Brain microvascular endothelial cell (primary cell): ENCODE results near the gene CLTC.

ENCODE experiments used
- DNase-seq: peaks from one replicate; pipeline ENCODE4 v3.0.0-alpha.2; 2020
- H3K27ac ChIP-seq: fragments of 250-450 bp; sonication (Bioruptor Pico); 2 replicates; pipeline ENCODE4 v1.5.1; 2020; ENCODE audit warnings: mild to moderate bottlenecking, moderate library complexity
- H3K27me3 ChIP-seq: fragments of 250-450 bp; sonication (Bioruptor Pico); replicated peaks from 2 replicates; pipeline ENCODE4 v1.5.1; 2020; ENCODE audit warnings: mild to moderate bottlenecking
- H3K36me3 ChIP-seq: fragments of 250-450 bp; sonication (Bioruptor Pico); replicated peaks from 2 replicates; pipeline ENCODE4 v1.5.1; 2020; ENCODE audit warnings: mild to moderate bottlenecking
- H3K4me3 ChIP-seq: 2 replicates; pipeline ENCODE4 v1.5.1; 2011; ENCODE audit warnings: low read depth, mild to moderate bottlenecking, control low read depth, low read length, moderate library complexity
- CTCF ChIP-seq: IDR thresholded peaks from 2 replicates; pipeline ENCODE4 v1.5.1; 2011; ENCODE audit warnings: low read depth, mild to moderate bottlenecking, moderate library complexity, low read length, control low read depth, inconsistent platforms; ENCODE audit errors: missing control alignments
- in situ Hi-C: cut with HindIII; loops from 2 replicates; pipeline ENCODE4 v1.10.0; 2017; ENCODE audit warnings: low sequenced_read_pairs, low pct_ligation_motif_present

CLTC gene

GRCh38 chr17:59637611-59638310, 18.1 kb downstream of the CLTC start:
- DNase-seq: no peak
- no peaks in the 10 kb centered on the region for H3K27me3 ChIP-seq
- H3K27ac ChIP-seq: no peak overlapping the region
- H3K36me3 ChIP-seq: no peaks in the 10 kb centered on the region
- no peak for TF ChIP-seq CTCF
- no peak overlapping the region for H3K4me3 ChIP-seq
- in situ Hi-C loops: no loop called here

GRCh38 chr17:59638553-59638952, 18.9 kb downstream of the CLTC start:
- Histone ChIP-seq H3K36me3 (no peaks in the 10 kb centered on the region), H3K4me3 (no peak overlapping the region), H3K27ac (no peak overlapping the region), H3K27me3 (no peaks in the 10 kb centered on the region)
- TF ChIP-seq CTCF: no peak
- in situ Hi-C loops: no loop called here
- no peak for DNase-seq

- no peak for DNase-seq
- Histone ChIP-seq H3K27ac (no peak overlapping the region), H3K36me3 (peaks cover 9% of the 10 kb centered on the region), H3K27me3 (no peaks in the 10 kb centered on the region), H3K4me3 (no peak overlapping the region)
- no peak for TF ChIP-seq CTCF
- in situ Hi-C loops: no loop called here
Observed at GRCh38 chr17:59641799-59642484, 22.2 kb downstream of the CLTC start.

GRCh38 chr17:59642565-59642964, 22.9 kb downstream of the CLTC start:
- TF ChIP-seq CTCF: no peak

GRCh38 chr17:59643159-59644140, 23.8 kb downstream of the CLTC start:
- H3K36me3 ChIP-seq: peaks cover 18% of the 10 kb centered on the region
- no peaks in the 10 kb centered on the region for H3K27me3 ChIP-seq
- no peak overlapping the region for H3K27ac ChIP-seq
- in situ Hi-C loops: no loop called here
- no peak for TF ChIP-seq CTCF
- no peak overlapping the region for H3K4me3 ChIP-seq
- no peak for DNase-seq

More at GRCh38 chr17:59642565-59642964, 22.9 kb downstream of the CLTC start:
- Histone ChIP-seq H3K36me3 (peaks cover 12% of the 10 kb centered on the region), H3K4me3 (no peak overlapping the region), H3K27me3 (no peaks in the 10 kb centered on the region), H3K27ac (no peak overlapping the region)
- in situ Hi-C loops: no loop called here
- no peak for DNase-seq
